Measurements from ENCODE around the gene UGCG. TPM values are rescaled to one million over a fixed set of nuclear protein-coding genes. Genes with fewer than 3 reads are reported as not detected.

UGCG gene
- 56.9 and 62.9 TPM in 2 replicates for total RNA-seq (ENCODE audit: low replicate concordance)

DNA sequence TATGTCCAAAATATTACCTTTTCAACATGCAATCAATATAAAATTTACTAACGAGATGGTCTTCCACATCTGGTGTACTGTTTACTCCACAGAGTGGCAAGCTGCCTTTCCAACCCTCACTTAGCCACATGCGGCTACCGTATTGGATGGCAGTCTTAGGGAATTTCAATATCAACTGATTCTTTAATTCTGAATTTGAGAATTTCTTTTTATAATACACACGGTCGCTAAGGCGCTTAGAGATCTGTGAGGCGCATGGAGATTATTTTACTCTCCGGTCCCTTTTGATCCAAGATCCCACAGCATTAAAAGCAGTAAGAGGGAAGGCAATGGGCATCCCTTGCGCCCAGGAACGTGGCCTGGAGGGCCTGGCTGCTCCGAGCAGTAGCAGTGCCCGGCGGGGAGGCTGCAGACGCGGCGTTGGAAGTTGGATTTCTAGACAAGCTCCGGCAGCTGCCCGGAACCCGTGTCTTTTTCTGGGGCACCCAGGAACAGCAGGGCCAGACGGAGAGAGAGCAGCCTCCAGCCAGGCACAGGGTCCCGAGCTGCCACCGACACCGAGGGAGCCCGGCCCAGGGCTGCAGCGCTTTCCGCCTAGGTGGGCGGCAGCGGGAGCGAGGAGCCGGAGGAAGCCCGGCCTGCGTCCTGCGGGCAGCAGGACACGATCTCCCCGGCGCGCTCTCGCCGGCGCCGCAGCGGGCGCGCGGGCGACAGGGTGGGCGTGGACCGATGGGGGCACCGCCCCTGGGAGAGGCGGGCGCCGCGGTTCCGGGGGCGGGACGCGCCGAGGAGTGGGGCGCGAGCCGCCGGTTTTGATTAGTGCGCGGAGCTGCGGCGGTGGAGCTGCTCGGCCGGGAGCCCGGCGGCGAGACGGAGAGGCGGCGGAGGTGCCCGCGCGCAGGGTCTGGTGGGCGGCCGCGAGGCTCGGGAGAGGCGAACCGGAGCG, at the start of gene UGCG:
TSS of gene UGCG (plus strand) at position 819 of the 946 bp plus-strand sequence. CDS start 402 bp downstream, outside the sequence.

Other genes with a start within 250 kb of the UGCG start
- 19.4 and 48.6 TPM in 2 replicates for gene GNG10, start 235.2 kb upstream of the UGCG start, total RNA-seq (ENCODE audit: low replicate concordance)
- gene SHOC1, start 101.9 kb upstream of the UGCG start, total RNA-seq (ENCODE audit: low replicate concordance), result not detected in 2 replicates